C4-2B (cell line): ENCODE results near the gene SPG11.

ENCODE experiments used
- H3K27ac ChIP-seq: fragments of 450-650 bp; 2 replicates; pipeline ENCODE4 v1.5.1; 2017
- ZFX ChIP-seq: fragments of 450-650 bp; IDR thresholded peaks from 2 replicates; pipeline ENCODE4 v1.6.1; 2017
- TF ChIP-seq, protein P1 (sequence below): fragments of 450-650 bp; conservative IDR thresholded peaks from 2 replicates; pipeline ENCODE4 v1.5.1; 2017; ENCODE audit warnings: mild to moderate bottlenecking

SPG11 gene

DNA sequence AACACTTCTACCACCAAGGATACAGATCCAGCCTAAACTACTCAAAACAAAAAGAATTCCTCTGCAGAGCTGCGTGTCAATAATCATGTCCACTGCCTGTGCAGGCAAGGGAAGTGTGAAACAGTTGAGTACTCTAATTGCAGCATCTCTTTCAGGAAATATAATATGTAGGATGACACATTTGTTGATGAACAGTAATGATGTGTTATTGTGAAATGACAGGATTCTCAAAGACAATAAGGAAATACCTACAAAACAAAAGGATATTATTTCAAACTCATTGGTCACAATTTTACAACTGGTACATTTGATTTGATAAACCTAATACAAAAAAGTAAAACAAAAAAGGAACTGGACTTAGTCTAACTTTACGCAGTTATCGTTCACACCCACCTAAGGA is 4.4 kb downstream of the SPG11 start:
- no peak overlapping the region for H3K27ac ChIP-seq
- TF ChIP-seq, protein P1, sequence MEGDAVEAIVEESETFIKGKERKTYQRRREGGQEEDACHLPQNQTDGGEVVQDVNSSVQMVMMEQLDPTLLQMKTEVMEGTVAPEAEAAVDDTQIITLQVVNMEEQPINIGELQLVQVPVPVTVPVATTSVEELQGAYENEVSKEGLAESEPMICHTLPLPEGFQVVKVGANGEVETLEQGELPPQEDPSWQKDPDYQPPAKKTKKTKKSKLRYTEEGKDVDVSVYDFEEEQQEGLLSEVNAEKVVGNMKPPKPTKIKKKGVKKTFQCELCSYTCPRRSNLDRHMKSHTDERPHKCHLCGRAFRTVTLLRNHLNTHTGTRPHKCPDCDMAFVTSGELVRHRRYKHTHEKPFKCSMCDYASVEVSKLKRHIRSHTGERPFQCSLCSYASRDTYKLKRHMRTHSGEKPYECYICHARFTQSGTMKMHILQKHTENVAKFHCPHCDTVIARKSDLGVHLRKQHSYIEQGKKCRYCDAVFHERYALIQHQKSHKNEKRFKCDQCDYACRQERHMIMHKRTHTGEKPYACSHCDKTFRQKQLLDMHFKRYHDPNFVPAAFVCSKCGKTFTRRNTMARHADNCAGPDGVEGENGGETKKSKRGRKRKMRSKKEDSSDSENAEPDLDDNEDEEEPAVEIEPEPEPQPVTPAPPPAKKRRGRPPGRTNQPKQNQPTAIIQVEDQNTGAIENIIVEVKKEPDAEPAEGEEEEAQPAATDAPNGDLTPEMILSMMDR = no peak
- no peak for TF ChIP-seq ZFX

DNA sequence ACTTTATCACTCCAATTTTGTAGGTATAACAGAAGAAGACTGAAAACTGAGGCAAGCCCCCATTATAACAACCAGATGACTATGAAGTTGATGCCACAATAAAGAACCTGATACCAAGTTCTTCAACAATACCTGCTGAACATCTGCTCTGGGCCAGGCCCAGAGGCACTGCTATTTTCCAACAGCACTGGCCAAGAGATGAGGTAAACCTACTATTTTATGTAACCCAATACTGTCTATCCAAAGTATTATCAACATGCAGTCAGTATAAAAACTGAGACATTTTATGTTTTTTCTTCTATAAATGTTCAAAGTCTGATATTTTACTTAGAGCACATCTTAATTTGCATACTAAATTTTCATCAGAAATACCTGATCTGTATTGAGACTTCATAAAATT is 6.1 kb downstream of the SPG11 start:
- TF ChIP-seq ZFX = no peak
- TF ChIP-seq, protein P1 = no peak
- no peak overlapping the region for H3K27ac ChIP-seq

DNA sequence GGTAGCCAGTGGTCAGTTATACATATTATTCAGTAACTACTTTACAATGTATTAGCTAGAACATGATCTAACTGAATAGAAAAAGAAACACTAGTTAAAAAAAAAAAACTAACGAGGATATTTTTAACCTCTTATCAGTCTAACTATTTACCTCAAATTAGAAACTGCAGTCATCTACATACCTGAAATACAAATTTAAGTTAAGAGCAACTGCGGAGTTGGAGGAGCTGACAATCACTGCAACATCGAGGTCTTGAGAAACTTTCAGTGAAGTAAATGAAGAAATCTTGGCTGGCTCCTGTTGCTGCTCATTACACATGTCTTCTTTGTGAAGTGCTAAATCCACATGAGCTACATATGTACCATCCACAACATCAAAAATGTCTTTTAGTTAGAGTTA is 6.5 kb downstream of the SPG11 start:
- TF ChIP-seq, protein P1 = no peak
- no peak for TF ChIP-seq ZFX
- no peak overlapping the region for H3K27ac ChIP-seq

DNA sequence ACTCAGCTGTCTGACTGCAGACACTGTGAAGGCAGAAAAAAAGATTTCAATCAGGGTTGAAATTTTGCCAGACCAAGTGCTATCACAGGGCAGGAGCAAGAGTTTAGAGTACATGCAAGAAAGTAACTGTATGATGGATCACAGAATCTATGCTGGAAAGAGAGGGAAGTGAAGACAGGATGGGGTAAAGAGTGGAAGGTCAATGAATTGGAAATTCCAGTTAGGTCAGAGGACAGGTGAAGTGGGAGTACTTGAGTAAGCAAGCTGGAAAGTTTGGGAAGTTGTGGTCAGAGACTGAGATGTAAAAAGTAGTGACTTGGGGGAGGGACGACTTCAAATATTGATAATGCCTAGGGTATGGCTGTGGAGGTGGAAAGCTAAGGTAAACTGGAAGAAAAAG is 7.2 kb downstream of the SPG11 start:
- TF ChIP-seq, protein P1 = no peak
- TF ChIP-seq ZFX = no peak
- no peak overlapping the region for H3K27ac ChIP-seq

DNA sequence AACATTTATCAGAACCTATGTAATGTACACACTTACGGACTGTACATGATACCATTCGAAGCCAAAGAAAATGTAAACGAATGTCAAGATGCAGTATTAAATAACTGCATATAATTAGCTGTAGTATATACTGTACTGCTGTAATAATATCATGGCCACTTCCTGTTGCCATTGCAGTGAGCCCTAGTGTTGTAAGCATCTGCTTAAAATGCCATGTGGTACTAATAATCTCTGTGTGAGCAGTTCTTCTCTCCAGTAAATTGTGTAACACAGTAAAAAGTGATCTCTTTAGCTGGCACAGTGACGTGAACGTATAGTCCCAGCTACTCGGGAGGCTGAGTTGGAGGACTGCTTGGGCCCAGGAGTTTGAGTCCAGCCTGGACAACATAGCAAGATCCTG is 8.6 kb downstream of the SPG11 start:
- no peak overlapping the region for H3K27ac ChIP-seq
- TF ChIP-seq, protein P1 = no peak
- TF ChIP-seq ZFX = no peak

DNA sequence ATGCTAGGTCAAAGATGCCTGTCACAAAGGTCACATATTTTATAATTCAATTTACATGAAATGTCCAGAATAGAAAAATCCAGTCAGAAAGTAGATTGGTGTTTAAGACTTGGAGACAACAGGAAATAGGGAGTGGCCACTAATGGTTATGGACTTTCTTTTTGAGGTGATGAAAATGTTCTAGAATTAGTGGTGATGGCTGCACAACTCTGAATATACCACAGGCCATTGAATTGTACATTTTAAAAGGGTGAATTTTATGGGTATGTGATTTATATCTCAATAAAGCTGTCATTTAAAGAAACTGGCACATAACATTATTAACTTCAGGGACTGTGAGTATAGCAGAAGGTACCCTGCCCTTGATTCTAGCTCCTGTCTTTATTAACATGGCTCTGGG is 15.8 kb downstream of the SPG11 start:
- H3K27ac ChIP-seq = no peak overlapping the region
- TF ChIP-seq ZFX = no peak
- TF ChIP-seq, protein P1 = no peak

DNA sequence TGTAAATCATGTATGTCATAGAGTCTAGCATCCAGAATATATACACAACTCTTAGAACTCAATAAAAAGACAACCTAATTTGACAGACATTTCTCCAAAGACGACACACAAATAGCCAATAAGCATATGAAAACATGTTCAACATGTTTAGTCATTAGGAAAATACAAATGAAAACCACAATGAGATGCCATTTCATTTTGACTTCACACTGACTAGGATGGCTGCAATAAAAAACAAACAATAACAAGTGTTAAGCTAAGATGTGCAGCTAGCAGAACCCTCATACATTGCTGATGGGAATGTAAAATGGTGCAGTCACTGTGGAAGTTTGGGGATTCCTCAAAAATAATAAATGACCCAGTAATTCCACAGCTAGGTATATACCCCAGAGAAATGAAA is 16.4 kb downstream of the SPG11 start:
- H3K27ac ChIP-seq = no peak overlapping the region
- no peak for TF ChIP-seq ZFX
- TF ChIP-seq, protein P1 = no peak
